ENCODE data around the gene SDSL. TPM values are rescaled to one million over a fixed set of nuclear protein-coding genes. Genes with fewer than 3 reads are reported as not detected.

The SDSL gene
- total and polyA plus RNA-seq, 2 of the 13 experiments (the other 11 are each of a cell fraction or from before 2014, with no cell fraction given): 1.2 to 1.7 TPM

DNA sequence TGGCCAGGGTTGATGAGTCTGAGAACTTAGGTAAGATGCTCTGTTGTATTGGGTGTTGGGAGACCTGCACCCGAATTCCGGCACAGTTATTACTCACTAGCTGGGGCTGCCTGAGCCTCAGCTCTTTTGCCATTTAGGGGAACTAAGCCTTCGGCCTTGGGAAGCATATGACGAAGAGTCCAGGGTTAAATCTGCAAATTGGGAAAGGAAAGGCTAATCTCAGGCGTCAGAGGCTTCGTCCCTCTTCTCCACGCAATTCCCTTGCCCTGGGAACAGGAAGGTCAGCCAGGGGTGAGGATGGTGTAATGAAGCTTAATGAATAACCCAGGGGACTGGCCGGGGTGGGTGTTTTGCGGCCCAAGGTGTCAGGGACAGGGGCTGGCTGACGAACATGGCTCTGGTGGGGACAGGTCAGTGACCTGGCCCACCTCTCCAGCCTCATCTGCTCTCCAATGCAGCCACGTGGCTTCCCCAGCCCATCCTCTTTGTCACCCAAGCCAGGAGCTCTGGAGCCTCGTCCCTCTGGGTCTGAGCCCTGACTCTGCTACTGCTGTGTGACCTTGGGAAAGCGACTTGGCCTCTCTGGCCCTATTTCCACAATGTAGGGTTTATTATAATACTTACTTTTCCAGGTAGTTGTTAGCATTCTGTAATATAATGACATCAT, 3.8 kb upstream of the SDSL start (continued):
- TF ChIP-seq, protein P1, sequence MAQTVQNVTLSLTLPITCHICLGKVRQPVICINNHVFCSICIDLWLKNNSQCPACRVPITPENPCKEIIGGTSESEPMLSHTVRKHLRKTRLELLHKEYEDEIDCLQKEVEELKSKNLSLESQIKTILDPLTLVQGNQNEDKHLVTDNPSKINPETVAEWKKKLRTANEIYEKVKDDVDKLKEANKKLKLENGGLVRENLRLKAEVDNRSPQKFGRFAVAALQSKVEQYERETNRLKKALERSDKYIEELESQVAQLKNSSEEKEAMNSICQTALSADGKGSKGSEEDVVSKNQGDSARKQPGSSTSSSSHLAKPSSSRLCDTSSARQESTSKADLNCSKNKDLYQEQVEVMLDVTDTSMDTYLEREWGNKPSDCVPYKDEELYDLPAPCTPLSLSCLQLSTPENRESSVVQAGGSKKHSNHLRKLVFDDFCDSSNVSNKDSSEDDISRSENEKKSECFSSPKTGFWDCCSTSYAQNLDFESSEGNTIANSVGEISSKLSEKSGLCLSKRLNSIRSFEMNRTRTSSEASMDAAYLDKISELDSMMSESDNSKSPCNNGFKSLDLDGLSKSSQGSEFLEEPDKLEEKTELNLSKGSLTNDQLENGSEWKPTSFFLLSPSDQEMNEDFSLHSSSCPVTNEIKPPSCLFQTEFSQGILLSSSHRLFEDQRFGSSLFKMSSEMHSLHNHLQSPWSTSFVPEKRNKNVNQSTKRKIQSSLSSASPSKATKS (CRISPR knock-in tag; IDR thresholded peaks at IDR 0.05): no peak
- no peak for TF ChIP-seq MAFG (CRISPR knock-in tag; IDR thresholded peaks at IDR 0.05)
- TF ChIP-seq GZF1 (CRISPR knock-in tag; IDR thresholded peaks at IDR 0.05): no peak
- no peak for TF ChIP-seq ZNF746 (CRISPR knock-in tag; IDR thresholded peaks at IDR 0.05)
- no peak for TF ChIP-seq TAF15 (IDR thresholded peaks at IDR 0.05; ENCODE audit: low read depth, low read length, poor library complexity, severe bottlenecking)
- no peak for TF ChIP-seq ZNF207 (IDR thresholded peaks at IDR 0.05; ENCODE audit: borderline replicate concordance)
- TF ChIP-seq, protein P2, sequence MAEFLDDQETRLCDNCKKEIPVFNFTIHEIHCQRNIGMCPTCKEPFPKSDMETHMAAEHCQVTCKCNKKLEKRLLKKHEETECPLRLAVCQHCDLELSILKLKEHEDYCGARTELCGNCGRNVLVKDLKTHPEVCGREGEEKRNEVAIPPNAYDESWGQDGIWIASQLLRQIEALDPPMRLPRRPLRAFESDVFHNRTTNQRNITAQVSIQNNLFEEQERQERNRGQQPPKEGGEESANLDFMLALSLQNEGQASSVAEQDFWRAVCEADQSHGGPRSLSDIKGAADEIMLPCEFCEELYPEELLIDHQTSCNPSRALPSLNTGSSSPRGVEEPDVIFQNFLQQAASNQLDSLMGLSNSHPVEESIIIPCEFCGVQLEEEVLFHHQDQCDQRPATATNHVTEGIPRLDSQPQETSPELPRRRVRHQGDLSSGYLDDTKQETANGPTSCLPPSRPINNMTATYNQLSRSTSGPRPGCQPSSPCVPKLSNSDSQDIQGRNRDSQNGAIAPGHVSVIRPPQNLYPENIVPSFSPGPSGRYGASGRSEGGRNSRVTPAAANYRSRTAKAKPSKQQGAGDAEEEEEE (CRISPR knock-in tag; IDR thresholded peaks at IDR 0.05; ENCODE audit: borderline replicate concordance): no peak
- TF ChIP-seq ZNF788 (CRISPR knock-in tag; IDR thresholded peaks at IDR 0.05; ENCODE audit: borderline replicate concordance): no peak; the same call in 1 of the 2 replicates
- TF ChIP-seq MYC (CRISPR knock-in tag; IDR thresholded peaks at IDR 0.05; ENCODE audit: borderline replicate concordance): peak; percentile 71; the same call in 1 of the 2 replicates
- TF ChIP-seq, protein P3, sequence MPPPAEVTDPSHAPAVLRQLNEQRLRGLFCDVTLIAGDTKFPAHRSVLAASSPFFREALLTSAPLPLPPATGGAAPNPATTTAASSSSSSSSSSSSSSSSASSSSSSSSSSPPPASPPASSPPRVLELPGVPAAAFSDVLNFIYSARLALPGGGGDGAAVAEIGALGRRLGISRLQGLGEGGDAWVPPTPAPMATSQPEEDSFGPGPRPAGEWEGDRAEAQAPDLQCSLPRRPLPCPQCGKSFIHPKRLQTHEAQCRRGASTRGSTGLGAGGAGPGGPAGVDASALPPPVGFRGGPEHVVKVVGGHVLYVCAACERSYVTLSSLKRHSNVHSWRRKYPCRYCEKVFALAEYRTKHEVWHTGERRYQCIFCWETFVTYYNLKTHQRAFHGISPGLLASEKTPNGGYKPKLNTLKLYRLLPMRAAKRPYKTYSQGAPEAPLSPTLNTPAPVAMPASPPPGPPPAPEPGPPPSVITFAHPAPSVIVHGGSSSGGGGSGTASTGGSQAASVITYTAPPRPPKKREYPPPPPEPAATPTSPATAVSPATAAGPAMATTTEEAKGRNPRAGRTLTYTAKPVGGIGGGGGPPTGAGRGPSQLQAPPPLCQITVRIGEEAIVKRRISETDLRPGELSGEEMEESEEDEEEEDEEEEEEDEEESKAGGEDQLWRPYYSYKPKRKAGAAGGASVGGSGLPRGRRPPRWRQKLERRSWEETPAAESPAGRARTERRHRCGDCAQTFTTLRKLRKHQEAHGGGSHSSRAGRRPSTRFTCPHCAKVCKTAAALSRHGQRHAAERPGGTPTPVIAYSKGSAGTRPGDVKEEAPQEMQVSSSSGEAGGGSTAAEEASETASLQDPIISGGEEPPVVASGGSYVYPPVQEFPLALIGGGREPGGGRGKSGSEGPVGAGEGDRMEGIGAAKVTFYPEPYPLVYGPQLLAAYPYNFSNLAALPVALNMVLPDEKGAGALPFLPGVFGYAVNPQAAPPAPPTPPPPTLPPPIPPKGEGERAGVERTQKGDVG (CRISPR knock-in tag; IDR thresholded peaks at IDR 0.05; ENCODE audit: borderline replicate concordance): no peak
- TF ChIP-seq, protein P4, sequence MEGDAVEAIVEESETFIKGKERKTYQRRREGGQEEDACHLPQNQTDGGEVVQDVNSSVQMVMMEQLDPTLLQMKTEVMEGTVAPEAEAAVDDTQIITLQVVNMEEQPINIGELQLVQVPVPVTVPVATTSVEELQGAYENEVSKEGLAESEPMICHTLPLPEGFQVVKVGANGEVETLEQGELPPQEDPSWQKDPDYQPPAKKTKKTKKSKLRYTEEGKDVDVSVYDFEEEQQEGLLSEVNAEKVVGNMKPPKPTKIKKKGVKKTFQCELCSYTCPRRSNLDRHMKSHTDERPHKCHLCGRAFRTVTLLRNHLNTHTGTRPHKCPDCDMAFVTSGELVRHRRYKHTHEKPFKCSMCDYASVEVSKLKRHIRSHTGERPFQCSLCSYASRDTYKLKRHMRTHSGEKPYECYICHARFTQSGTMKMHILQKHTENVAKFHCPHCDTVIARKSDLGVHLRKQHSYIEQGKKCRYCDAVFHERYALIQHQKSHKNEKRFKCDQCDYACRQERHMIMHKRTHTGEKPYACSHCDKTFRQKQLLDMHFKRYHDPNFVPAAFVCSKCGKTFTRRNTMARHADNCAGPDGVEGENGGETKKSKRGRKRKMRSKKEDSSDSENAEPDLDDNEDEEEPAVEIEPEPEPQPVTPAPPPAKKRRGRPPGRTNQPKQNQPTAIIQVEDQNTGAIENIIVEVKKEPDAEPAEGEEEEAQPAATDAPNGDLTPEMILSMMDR (CRISPR knock-in tag; IDR thresholded peaks at IDR 0.05): no peak
- no peak for TF ChIP-seq ZNF674 (CRISPR knock-in tag; IDR thresholded peaks at IDR 0.05; ENCODE audit: low read depth)
- TF ChIP-seq TEAD3 (CRISPR knock-in tag; optimal IDR thresholded peaks at IDR 0.05; ENCODE audit: borderline replicate concordance): no peak
- TF ChIP-seq ZNF317 (CRISPR knock-in tag; IDR thresholded peaks at IDR 0.05): no peak
